Heart right ventricle (tissue), 16 donors: ENCODE measurements around the gene GUCY2C. TPM values are rescaled to one million over a fixed set of nuclear protein-coding genes. Genes with fewer than 3 reads are reported as not detected.

Experiments
- ATAC-seq, 8 donors: fragments of 200-7000 bp; cut with Tn5 transposase; one replicate each; pipeline ENCODE4 v1.9.1; 2020; ENCODE audit warnings: mild to moderate bottlenecking in 8 of 8, moderate library complexity in 8 of 8, moderate number of reproducible peaks in 1 of 8
- DNase-seq, 2 donors: peaks; one replicate each; pipeline ENCODE4 v3.0.0-alpha.2; 2020
- H3K27ac ChIP-seq, 10 donors: fragments of 200-600 bp; sonication (generic) in 2 of 10; one replicate each; pipeline versions ENCODE4 v1.5.0 to v1.8.0; 2020 to 2022; ENCODE audit warnings: mild to moderate bottlenecking in 3 of 10
- H3K27me3 ChIP-seq, 7 donors: fragments of 200-600 bp; one replicate each; pipeline ENCODE4 v1.8.0; 2021 to 2022; ENCODE audit warnings: mild to moderate bottlenecking in 2 of 7
- H3K36me3 ChIP-seq, 9 donors: fragments of 200-600 bp; sonication (generic) in 1 of 9; one replicate each; pipeline versions ENCODE4 v1.5.0 to v1.8.0; 2020 to 2022; ENCODE audit warnings: mild to moderate bottlenecking in 2 of 9
- H3K4me1 ChIP-seq, 9 donors: fragments of 200-600 bp; sonication (generic) in 1 of 9; one replicate each; pipeline versions ENCODE4 v1.5.0 to v1.8.0; 2020 to 2022; ENCODE audit warnings: mild to moderate bottlenecking in 4 of 9
- H3K4me3 ChIP-seq, 10 donors: fragments of 200-600 bp; sonication (generic) in 2 of 10; one replicate each; pipeline versions ENCODE4 v1.5.0 to v1.8.0; 2020 to 2022; ENCODE audit warnings: mild to moderate bottlenecking in 7 of 10, moderate library complexity in 2 of 10
- H3K9me3 ChIP-seq, 11 donors: fragments of 200-600 bp in 10 of 11; sonication (generic) in 2 of 11; one replicate each; pipeline versions ENCODE4 v1.5.0 to v1.8.0; 2013 to 2022; ENCODE audit warnings: mild to moderate bottlenecking in 2 of 11, control low read depth in 1 of 11, moderate library complexity in 1 of 11
- WGBS, 2 donors: extraction: QIAGEN DNeasy Blood & Tissue Kit; methylation state at CpG; one replicate each; pipeline ENCODE4 v1.1.7; 2013; ENCODE audit warnings: inconsistent platforms in 1 of 2; 5-methylcytosine and 5-hydroxymethylcytosine counted together
- intact Hi-C, 10 donors: fragments of 100-400 bp; cut with DNase I; formaldehyde crosslinking; loops; one replicate each; pipeline versions ENCODE4 v1.11.1 to v1.14.2; 2022
- polyA plus RNA-seq, 2 donors: library from polyadenylated mRNA; stranded (reverse); fragments of 200-250 nt; gene quantifications; one replicate each; pipeline ENCODE4 v1.2.3, GENCODE V29; 2013
- total RNA-seq, 10 donors: library from RNA; stranded (reverse); fragmentation: NEBNext Ultra II Directional in 3 of 10; extraction: Animal tissue kit (Norgen Biotek cat#: 25700) in 3 of 10; gene quantifications; one replicate each; pipeline versions ENCODE4 v1.2.1 to v1.2.4, GENCODE V29; 2021 to 2023
- TF ChIP-seq, protein P1 (sequence below), 9 donors: fragments of 200-600 bp; sonication (generic) in 2 of 9; IDR thresholded peaks; one replicate each; pipeline versions ENCODE4 v1.5.0 to v1.8.0; 2021 to 2022; ENCODE audit warnings: antibody characterized with exemption in 9 of 9, mild to moderate bottlenecking in 5 of 9, moderate library complexity in 1 of 9
- donor health status: Arrhythmogenic right ventricular cardiomyopathy.
- donor health status: ischemic (EF 13 %, LVEDD 7.1; RV severe dilation, severe dysfunction).
- donor health status: healthy with polysubstance abuse.
- donor health status: DM: no; HTN: yes; CAD: no.
- donor health status: DM: no; HTN: no; CAD: no.
- donor health status: ischemic (EF 25% LVEDD 6.9; RV normal size, moderate dysfunction).
- donor health status: ischemic (EF 25% LVEDD 5.7; RV mildly dilated, moderate dysfunction).
- donor health status: healthy.
- donor health status: DM: yes; HTN: yes; CAD: no.
- donor health status: Ischemic cardiomyopathy.
- donor health status: ischemic (EF 35%, LVEDD 5.7; RV mildly dilated, moderate dysfunction).
- donor health status: nonischemic (EF 11% LVEDD 7.7; RV severe dilation, severe dysfunction).
- donor health status: DM: yes; HTN: yes; CAD: no.
- donor health status: PGD.
- donor health status: ischemic (EF 29% LVEDD 5.4; RV normal size, mild dysfunction).
- donor health status: nonischemic (EF 23%, LVEDD 6.1; RV moderate dilation, normal function).

Gene GUCY2C
- total and polyA plus RNA-seq, 12 donors, result 0.01 to 0.15 (median 0.06) TPM; not detected in 9

- intact Hi-C loops, result no loop called here
- TF ChIP-seq, protein P1, sequence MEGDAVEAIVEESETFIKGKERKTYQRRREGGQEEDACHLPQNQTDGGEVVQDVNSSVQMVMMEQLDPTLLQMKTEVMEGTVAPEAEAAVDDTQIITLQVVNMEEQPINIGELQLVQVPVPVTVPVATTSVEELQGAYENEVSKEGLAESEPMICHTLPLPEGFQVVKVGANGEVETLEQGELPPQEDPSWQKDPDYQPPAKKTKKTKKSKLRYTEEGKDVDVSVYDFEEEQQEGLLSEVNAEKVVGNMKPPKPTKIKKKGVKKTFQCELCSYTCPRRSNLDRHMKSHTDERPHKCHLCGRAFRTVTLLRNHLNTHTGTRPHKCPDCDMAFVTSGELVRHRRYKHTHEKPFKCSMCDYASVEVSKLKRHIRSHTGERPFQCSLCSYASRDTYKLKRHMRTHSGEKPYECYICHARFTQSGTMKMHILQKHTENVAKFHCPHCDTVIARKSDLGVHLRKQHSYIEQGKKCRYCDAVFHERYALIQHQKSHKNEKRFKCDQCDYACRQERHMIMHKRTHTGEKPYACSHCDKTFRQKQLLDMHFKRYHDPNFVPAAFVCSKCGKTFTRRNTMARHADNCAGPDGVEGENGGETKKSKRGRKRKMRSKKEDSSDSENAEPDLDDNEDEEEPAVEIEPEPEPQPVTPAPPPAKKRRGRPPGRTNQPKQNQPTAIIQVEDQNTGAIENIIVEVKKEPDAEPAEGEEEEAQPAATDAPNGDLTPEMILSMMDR (IDR thresholded peaks at IDR 0.05), result no peak
- 45 to 54% methylated on average over 5 of the region's 5 CpGs for WGBS, 2 donors
- no peaks in the 10 kb centered on the region for H3K36me3 ChIP-seq
- DNase-seq (peak in 1 of 2 donors; percentile 20), ATAC-seq (peak in 5 of 8 donors; percentile 42 to 77 (median 63))
- H3K9me3 ChIP-seq, result no peaks in the 10 kb centered on the region
- H3K27ac ChIP-seq, result no peak overlapping the region
- no peaks in the 10 kb centered on the region for H3K27me3 ChIP-seq
- peaks cover 0 to 37% (median 10%) of the 10 kb centered on the region in 9 donors for H3K4me1 ChIP-seq
- H3K4me3 ChIP-seq, result no peak overlapping the region
Measured at GRCh38 chr12:14573118-14573517, 123.3 kb downstream of the GUCY2C start.

DNA sequence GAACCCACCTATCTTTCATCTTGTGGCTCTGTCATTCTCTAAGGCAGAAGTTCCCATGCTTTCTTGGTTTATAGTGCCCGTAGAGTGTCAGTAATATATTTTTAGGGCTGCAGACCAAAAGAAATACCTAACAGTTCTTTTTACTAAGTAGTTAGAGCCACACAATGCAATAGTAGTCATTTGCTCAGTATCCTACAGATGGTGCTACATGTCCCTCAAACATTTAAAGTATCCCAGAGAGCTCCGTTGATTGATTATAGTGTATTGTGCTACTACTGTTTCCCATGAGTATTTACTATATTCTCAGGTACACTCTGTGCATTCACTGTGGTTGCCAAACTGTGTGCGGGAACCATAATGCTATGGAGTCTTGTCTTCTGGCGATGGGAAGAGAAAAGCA is 124.0 kb downstream of the GUCY2C start:
- 81 to 84% methylated on average over 4 of the region's 4 CpGs for WGBS, 2 donors

GRCh38 chr12:14571779-14572178 is 124.6 kb downstream of the GUCY2C start:
- H3K4me1 ChIP-seq, result peaks cover 0 to 33% (median 12%) of the 10 kb centered on the region in 9 donors
- no peaks in the 10 kb centered on the region for H3K27me3 ChIP-seq
- TF ChIP-seq, protein P1 (IDR thresholded peaks at IDR 0.05), result no peak
- ATAC-seq (no peak), DNase-seq (no peak)
- H3K27ac ChIP-seq, result no peak overlapping the region
- H3K9me3 ChIP-seq, result no peaks in the 10 kb centered on the region
- intact Hi-C loops, result no loop called here
- no peaks in the 10 kb centered on the region for H3K36me3 ChIP-seq
- WGBS, 2 donors, result 84 to 94% methylated on average over 3 of the region's 3 CpGs
- no peak overlapping the region for H3K4me3 ChIP-seq

More for the DNA sequence above, 124.0 kb downstream of the GUCY2C start:
- intact Hi-C loops, result no loop called here
- no peak for DNase-seq
- Histone ChIP-seq H3K4me1 (peaks cover 0 to 35% (median 12%) of the 10 kb centered on the region in 9 donors), H3K9me3 (no peaks in the 10 kb centered on the region), H3K4me3 (no peak overlapping the region), H3K36me3 (no peaks in the 10 kb centered on the region), H3K27ac (no peak overlapping the region), H3K27me3 (no peaks in the 10 kb centered on the region)
- TF ChIP-seq, protein P1 (IDR thresholded peaks at IDR 0.05), result peak in 4 of 9 donors; percentile 9 to 17 (median 14)
- ATAC-seq, result no peak

DNA sequence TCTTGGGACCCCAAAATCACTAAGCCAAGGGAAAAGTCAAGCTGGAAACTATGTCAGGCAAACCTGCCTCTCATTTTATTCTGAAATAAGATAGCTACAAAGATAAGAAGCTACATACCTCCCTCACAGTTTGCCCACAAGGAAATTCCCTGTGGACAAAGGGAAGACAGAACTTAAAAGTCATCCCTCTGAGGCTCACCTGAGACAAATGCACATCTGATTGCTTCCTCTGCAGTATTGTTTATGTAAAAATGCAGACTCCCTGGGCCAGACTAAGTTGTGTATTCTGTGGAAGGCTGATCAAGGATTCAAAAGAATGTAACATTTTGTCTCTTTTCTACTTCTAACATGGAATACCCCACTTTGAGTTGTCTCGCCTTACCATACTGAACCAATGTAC is 126.2 kb downstream of the GUCY2C start:
- intact Hi-C loops, result no loop called here
- TF ChIP-seq, protein P1 (IDR thresholded peaks at IDR 0.05), result no peak
- H3K4me1 ChIP-seq, result peaks cover 0 to 37% (median 16%) of the 10 kb centered on the region in 9 donors
- no peaks in the 10 kb centered on the region for H3K27me3 ChIP-seq
- no peaks in the 10 kb centered on the region for H3K9me3 ChIP-seq
- H3K36me3 ChIP-seq, result no peaks in the 10 kb centered on the region
- ATAC-seq, result no peak
- no peak overlapping the region for H3K4me3 ChIP-seq
- DNase-seq, result no peak
- no peak overlapping the region for H3K27ac ChIP-seq
- 97 to 98% methylated on average over 1 of the region's 1 CpG for WGBS, 2 donors
